Mesothelial cell of epicardium (in vitro differentiated cells): ENCODE results near the gene MED27. TPM values are rescaled to one million over a fixed set of nuclear protein-coding genes. Genes with fewer than 3 reads are reported as not detected.

Experiments used
- DNase-seq, 2 experiments: peaks; one replicate each; pipeline ENCODE4 v3.0.0; 2021; ENCODE audit warnings: low spot score in 2 of 2; ENCODE audit not compliant: unreplicated experiment in 2 of 2
- H3K27ac Mint-ChIP-seq: 2 replicates; pipeline ENCODE4 v1.8.0; 2021; ENCODE audit warnings: mixed read lengths
- H3K27me3 Mint-ChIP-seq: 2 replicates; pipeline ENCODE4 v1.8.0; 2021; ENCODE audit warnings: low read depth, mixed read lengths
- H3K36me3 Mint-ChIP-seq: 2 replicates; pipeline ENCODE4 v1.8.0; 2021; ENCODE audit warnings: mixed read lengths
- H3K4me1 Mint-ChIP-seq: 2 replicates; pipeline ENCODE4 v1.8.0; 2021; ENCODE audit warnings: mixed read lengths
- H3K4me3 Mint-ChIP-seq: 2 replicates; pipeline ENCODE4 v1.8.0; 2021; ENCODE audit warnings: mild to moderate bottlenecking, moderate library complexity, mixed read lengths
- H3K9me3 Mint-ChIP-seq: 2 replicates; pipeline ENCODE4 v1.8.0; 2021; ENCODE audit warnings: mixed read lengths
- total RNA-seq: library from RNA; stranded (reverse); gene quantifications from 3 replicates; pipeline ENCODE4 v1.2.1, GENCODE V29; 2021
- TF ChIP-seq, protein P1 (sequence below): fragments of 200-600 bp; sonication (generic); IDR thresholded peaks from one replicate; pipeline ENCODE4 v1.5.0; 2021; ENCODE audit warnings: antibody characterized with exemption; ENCODE audit not compliant: unreplicated experiment

MED27 gene
- total RNA-seq, 1 donor from 2014 or later, result 29.0 TPM

DNA sequence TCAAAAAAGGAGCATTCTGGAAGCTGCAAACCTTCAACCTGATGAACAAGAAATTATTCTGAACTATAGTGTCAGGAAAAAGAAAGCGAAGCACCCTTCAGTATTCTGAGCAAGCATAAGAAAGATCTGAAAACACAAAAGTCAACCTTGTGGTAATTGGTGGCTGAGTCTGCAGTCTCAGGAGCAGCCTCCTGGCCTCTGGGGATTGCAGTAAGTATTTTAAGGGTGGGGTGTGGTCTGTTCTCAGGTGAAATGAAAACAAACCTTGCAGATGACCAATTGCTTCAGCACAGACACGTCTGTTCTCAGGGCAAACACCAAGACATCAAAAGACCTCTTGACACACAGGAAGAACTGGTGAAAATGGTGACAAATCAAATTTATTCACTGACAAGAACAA is 192.0 kb downstream of the MED27 start:
- Mint-ChIP-seq H3K27me3 (no peaks in the 10 kb centered on the region), H3K4me3 (no peak overlapping the region), H3K36me3 (no peaks in the 10 kb centered on the region), H3K27ac (no peak overlapping the region), H3K9me3 (no peaks in the 10 kb centered on the region), H3K4me1 (peaks cover 28% of the 10 kb centered on the region)
- no peak for DNase-seq
- TF ChIP-seq, protein P1, sequence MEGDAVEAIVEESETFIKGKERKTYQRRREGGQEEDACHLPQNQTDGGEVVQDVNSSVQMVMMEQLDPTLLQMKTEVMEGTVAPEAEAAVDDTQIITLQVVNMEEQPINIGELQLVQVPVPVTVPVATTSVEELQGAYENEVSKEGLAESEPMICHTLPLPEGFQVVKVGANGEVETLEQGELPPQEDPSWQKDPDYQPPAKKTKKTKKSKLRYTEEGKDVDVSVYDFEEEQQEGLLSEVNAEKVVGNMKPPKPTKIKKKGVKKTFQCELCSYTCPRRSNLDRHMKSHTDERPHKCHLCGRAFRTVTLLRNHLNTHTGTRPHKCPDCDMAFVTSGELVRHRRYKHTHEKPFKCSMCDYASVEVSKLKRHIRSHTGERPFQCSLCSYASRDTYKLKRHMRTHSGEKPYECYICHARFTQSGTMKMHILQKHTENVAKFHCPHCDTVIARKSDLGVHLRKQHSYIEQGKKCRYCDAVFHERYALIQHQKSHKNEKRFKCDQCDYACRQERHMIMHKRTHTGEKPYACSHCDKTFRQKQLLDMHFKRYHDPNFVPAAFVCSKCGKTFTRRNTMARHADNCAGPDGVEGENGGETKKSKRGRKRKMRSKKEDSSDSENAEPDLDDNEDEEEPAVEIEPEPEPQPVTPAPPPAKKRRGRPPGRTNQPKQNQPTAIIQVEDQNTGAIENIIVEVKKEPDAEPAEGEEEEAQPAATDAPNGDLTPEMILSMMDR, result no peak

GRCh38 chr9:131886826-131887225 is 192.8 kb downstream of the MED27 start:
- no peak overlapping the region for H3K27ac Mint-ChIP-seq
- H3K4me3 Mint-ChIP-seq, result no peak overlapping the region
- DNase-seq, result no peak
- peaks cover 26% of the 10 kb centered on the region for H3K4me1 Mint-ChIP-seq
- H3K9me3 Mint-ChIP-seq, result no peaks in the 10 kb centered on the region
- TF ChIP-seq, protein P1, result no peak
- no peaks in the 10 kb centered on the region for H3K27me3 Mint-ChIP-seq
- H3K36me3 Mint-ChIP-seq, result no peaks in the 10 kb centered on the region

- no peaks in the 10 kb centered on the region for H3K9me3 Mint-ChIP-seq
- H3K27me3 Mint-ChIP-seq, result no peaks in the 10 kb centered on the region
- TF ChIP-seq, protein P1, result no peak
- H3K27ac Mint-ChIP-seq, result no peak overlapping the region
- H3K36me3 Mint-ChIP-seq, result no peaks in the 10 kb centered on the region
- no peak overlapping the region for H3K4me3 Mint-ChIP-seq
- DNase-seq, result no peak
- H3K4me1 Mint-ChIP-seq, result peaks cover 16% of the 10 kb centered on the region
Measured at GRCh38 chr9:131885144-131885609, 194.5 kb downstream of the MED27 start.

- no peaks in the 10 kb centered on the region for H3K36me3 Mint-ChIP-seq
- H3K9me3 Mint-ChIP-seq, result no peaks in the 10 kb centered on the region
- H3K4me1 Mint-ChIP-seq, result peaks cover 12% of the 10 kb centered on the region
- no peaks in the 10 kb centered on the region for H3K27me3 Mint-ChIP-seq
- no peak overlapping the region for H3K4me3 Mint-ChIP-seq
- TF ChIP-seq, protein P1, result no peak
- no peak overlapping the region for H3K27ac Mint-ChIP-seq
- no peak for DNase-seq
Measured at GRCh38 chr9:131884222-131884621, 195.4 kb downstream of the MED27 start.

DNA sequence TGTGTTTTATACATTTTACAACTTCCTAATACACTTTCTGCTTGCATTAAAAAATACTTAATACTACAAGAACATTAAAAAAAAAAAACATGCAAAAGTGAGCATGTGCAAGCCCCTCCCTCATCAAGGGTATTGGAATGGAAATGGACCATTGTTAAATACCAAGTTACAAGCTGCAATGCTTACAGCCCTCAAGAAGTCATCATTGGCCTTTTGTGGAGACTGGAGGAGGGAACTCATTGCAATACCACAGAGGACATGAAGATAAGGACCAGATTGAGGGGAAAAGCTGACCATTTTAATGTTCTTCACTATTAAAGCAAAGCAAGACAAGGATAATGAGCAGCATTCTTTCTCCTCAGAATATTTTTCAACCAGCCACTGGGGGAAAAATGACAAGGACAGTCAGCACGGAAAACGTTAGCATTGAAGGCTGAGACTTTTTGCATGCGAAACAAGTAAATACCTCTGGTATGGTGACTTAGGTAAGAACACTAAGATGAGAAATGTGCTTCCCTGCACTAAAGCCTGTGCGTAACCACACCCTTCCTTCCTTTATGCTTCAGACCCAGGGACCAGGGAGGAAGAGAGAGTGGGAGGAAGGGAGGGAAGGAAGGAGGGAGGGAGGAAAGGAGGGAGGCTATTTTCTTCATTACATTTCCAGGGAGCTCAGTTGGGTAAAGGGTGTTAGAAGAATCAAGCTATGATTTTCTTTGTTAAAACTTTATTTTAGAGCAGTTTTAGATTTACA is 198.7 kb downstream of the MED27 start:
- TF ChIP-seq, protein P1, result no peak
- Mint-ChIP-seq H3K4me1 (no peaks in the 10 kb centered on the region), H3K36me3 (no peaks in the 10 kb centered on the region), H3K27ac (no peak overlapping the region), H3K4me3 (no peak overlapping the region), H3K27me3 (no peaks in the 10 kb centered on the region), H3K9me3 (no peaks in the 10 kb centered on the region)
- no peak for DNase-seq
